GM12878 (cell line): ENCODE measurements around the gene MAST4. TPM values are rescaled to one million over a fixed set of nuclear protein-coding genes. Genes with fewer than 3 reads are reported as not detected.

Experiments used
- ATAC-seq: fragments of 200-7000 bp; cut with Tn5 transposase; 3 replicates; pipeline ENCODE4 v1.9.1; 2020; ENCODE audit warnings: mild to moderate bottlenecking, moderate library complexity
- BruUV-seq: library from RNA; stranded (reverse); fragments of 400-500 nt; replicated peaks from 2 replicates; lab custom pipeline; 2021; lab: Mats Ljungman, UMichigan
- CTCF ChIA-PET: fragments of 300-600 bp; sonication (Branson Sonifier 250); formaldehyde crosslinking; extraction: SDS; loops from one replicate; lab custom pipeline; 2021; ENCODE audit warnings: inconsistent platforms; lab: Yijun Ruan, JAX
- POLR2A ChIA-PET: fragments of 350-600 bp; formaldehyde crosslinking; extraction: SDS; loops from one replicate; lab custom pipeline; 2021; ENCODE audit warnings: inconsistent platforms; lab: Charles Lee
- RAD21 ChIA-PET: fragments of 300-600 bp; sonication (Branson Sonifier 250); formaldehyde crosslinking; loops from one replicate; lab custom pipeline; 2023; ENCODE audit warnings: antibody characterized with exemption; ENCODE audit not compliant: unreplicated experiment; lab: Charles Lee
- SMC1A ChIA-PET: fragments of 300-600 bp; sonication (Branson Sonifier 250); formaldehyde crosslinking; loops from one replicate; lab custom pipeline; 2023; ENCODE audit not compliant: unreplicated experiment, uncharacterized antibody; lab: Charles Lee
- DNase-seq: peaks from one replicate; pipeline ENCODE4 v3.0.0-alpha.2; 2011; ENCODE audit warnings: low read depth, low spot score
- FAIRE-seq: peaks from 3 replicates; lab custom pipeline; 2011; peaks lifted over from hg19 to GRCh38; lab: Jason Lieb, UNC
- H2AFZ ChIP-seq: 2 replicates; pipeline ENCODE4 v1.6.0; 2011; ENCODE audit warnings: low read depth, low read length, control low read depth; ENCODE audit not compliant: control insufficient read depth
- H3K27ac ChIP-seq: 2 replicates; pipeline ENCODE4 v1.5.1; 2011; ENCODE audit warnings: control low read depth; ENCODE audit not compliant: control insufficient read depth, insufficient read depth
- H3K27me3 ChIP-seq, 2 experiments: replicated peaks in 1 of 2; 2 replicates each; pipeline versions ENCODE4 v1.6.0 to v1.6.1; 2011; ENCODE audit warnings: low read length in 1 of 2; ENCODE audit not compliant: control insufficient read depth in 2 of 2, insufficient read depth in 2 of 2
- H3K36me3 ChIP-seq, 2 experiments: 2 replicates each; pipeline ENCODE4 v1.5.1; 2011; ENCODE audit warnings: low read length in 1 of 2; ENCODE audit not compliant: control insufficient read depth in 2 of 2, insufficient read depth in 2 of 2
- H3K4me1 ChIP-seq: 2 replicates; pipeline ENCODE4 v1.6.1; 2011; ENCODE audit warnings: mild to moderate bottlenecking, low read length, moderate library complexity, mixed read lengths; ENCODE audit not compliant: control insufficient read depth, insufficient read depth
- H3K4me2 ChIP-seq: 2 replicates; pipeline ENCODE4 v1.6.0; 2011; ENCODE audit warnings: control low read depth; ENCODE audit not compliant: control insufficient read depth, insufficient read depth
- H3K4me3 ChIP-seq: fragments of 200-600 bp; sonication (generic); 2 replicates; pipeline ENCODE4 v1.5.1; 2016
- H3K79me2 ChIP-seq: 2 replicates; pipeline ENCODE4 v1.6.0; 2011; ENCODE audit warnings: low read length; ENCODE audit not compliant: control insufficient read depth, insufficient read depth
- H3K9ac ChIP-seq: 2 replicates; pipeline ENCODE4 v1.8.0; 2011; ENCODE audit warnings: low read length, control low read depth, mixed read lengths; ENCODE audit not compliant: control insufficient read depth, insufficient read depth
- H3K9me3 ChIP-seq: replicated peaks from 3 replicates; pipeline ENCODE4 v1.5.1; 2011; ENCODE audit warnings: mild to moderate bottlenecking, low read length; ENCODE audit not compliant: control insufficient read depth, insufficient read depth
- H4K20me1 ChIP-seq: 2 replicates; pipeline ENCODE4 v1.6.0; 2011; ENCODE audit not compliant: control insufficient read depth, insufficient read depth
- GABPA ChIP-seq: IDR thresholded peaks from 2 replicates; pipeline ENCODE4 v1.6.1; 2014; ENCODE audit warnings: antibody characterized with exemption, low read depth, mild to moderate bottlenecking, inconsistent platforms
- MXI1 ChIP-seq: fragments of 150-350 bp; IDR thresholded peaks from 2 replicates; pipeline ENCODE4 v1.6.1; 2011; ENCODE audit warnings: low read depth, mild to moderate bottlenecking, inconsistent platforms, low read length, improper control_type of control experiment
- RBBP5 ChIP-seq: fragments of 200-600 bp; sonication (generic); conservative IDR thresholded peaks from 2 replicates; pipeline ENCODE4 v1.6.1; 2016
- SUPT20H ChIP-seq: IDR thresholded peaks from 2 replicates; pipeline ENCODE4 v1.6.1; 2011; ENCODE audit warnings: low read depth, mild to moderate bottlenecking, low read length, moderate library complexity, borderline replicate concordance; ENCODE audit not compliant: control insufficient read depth
- ZNF384 ChIP-seq: IDR thresholded peaks from 2 replicates; pipeline ENCODE4 v1.6.1; 2012; ENCODE audit warnings: low read depth, mild to moderate bottlenecking, low read length, improper control_type of control experiment, borderline replicate concordance
- WGBS: methylation state at CpG from one replicate; pipeline ENCODE4 v1.1.6; 2016; ENCODE audit warnings: low lambda C conversion rate; ENCODE audit not compliant: insufficient replicate concordance, insufficient coverage; ENCODE audit errors: missing lambda C conversion rate; 5-methylcytosine and 5-hydroxymethylcytosine counted together
- in situ Hi-C: fragments of 300-500 bp; cut with MboI; formaldehyde crosslinking; loops from 9 replicates; pipeline ENCODE4 v1.14.3; 2018; ENCODE audit warnings: mixed read lengths
- intact Hi-C: fragments of 100-400 bp; cut with micrococcal nuclease; formaldehyde crosslinking; loops from one replicate; pipeline ENCODE4 v1.14.2; 2022; ENCODE audit not compliant: unreplicated experiment
- polyA plus RNA-seq, 11 experiments: library from polyadenylated mRNA; depleted of rRNA in 4 of 11; unstranded in 6 of 11; stranded (reverse) in 5 of 11; fragments of >200 nt; fragmentation: Nextera tagmentation in 4 of 11; fragmentation: Illumina TruSeq in 1 of 11; extraction: Ambion mirVana in 4 of 11; extraction: Trizol in 1 of 11; gene quantifications; 1 replicate in 1 of 11; 2 replicates in 10 of 11; pipeline versions ENCODE4 v1.2.1 to v1.2.3, GENCODE V29; 2011 to 2016; ENCODE audit warnings: inconsistent platforms in 2 of 11, missing spikeins in 2 of 11, low read depth in 1 of 11
- total RNA-seq, 4 experiments: library from RNA; depleted of rRNA in 3 of 4; stranded (reverse); fragments of >200 nt in 3 of 4; fragmentation: Illumina TruSeq in 1 of 4; extraction: Trizol in 1 of 4; gene quantifications; 2 replicates each; pipeline versions ENCODE4 v1.2.1 to v1.2.3, GENCODE V29; 2013 to 2021
- TF ChIP-seq, protein P1 (sequence below): fragments of 450-650 bp; IDR thresholded peaks from 2 replicates; pipeline ENCODE4 v1.6.1; 2018; ENCODE audit warnings: borderline replicate concordance, mild to moderate bottlenecking; ENCODE audit not compliant: partially characterized antibody
- TF ChIP-seq, protein P2 (sequence below): IDR thresholded peaks from 2 replicates; pipeline ENCODE4 v1.6.1; 2011; ENCODE audit warnings: low read depth, low read length, improper control_type of control experiment, borderline replicate concordance

MAST4 gene
- total and polyA plus RNA-seq, 10 of the 15 experiments (the other 5 are each of a cell fraction or from before 2014, with no cell fraction given): 0.02 to 1.6 (median 0.29) TPM; not detected in 1

GRCh38 chr5:67031692-67032091, 435.5 kb downstream of the MAST4 start (continued):
- TF ChIP-seq, protein P1, sequence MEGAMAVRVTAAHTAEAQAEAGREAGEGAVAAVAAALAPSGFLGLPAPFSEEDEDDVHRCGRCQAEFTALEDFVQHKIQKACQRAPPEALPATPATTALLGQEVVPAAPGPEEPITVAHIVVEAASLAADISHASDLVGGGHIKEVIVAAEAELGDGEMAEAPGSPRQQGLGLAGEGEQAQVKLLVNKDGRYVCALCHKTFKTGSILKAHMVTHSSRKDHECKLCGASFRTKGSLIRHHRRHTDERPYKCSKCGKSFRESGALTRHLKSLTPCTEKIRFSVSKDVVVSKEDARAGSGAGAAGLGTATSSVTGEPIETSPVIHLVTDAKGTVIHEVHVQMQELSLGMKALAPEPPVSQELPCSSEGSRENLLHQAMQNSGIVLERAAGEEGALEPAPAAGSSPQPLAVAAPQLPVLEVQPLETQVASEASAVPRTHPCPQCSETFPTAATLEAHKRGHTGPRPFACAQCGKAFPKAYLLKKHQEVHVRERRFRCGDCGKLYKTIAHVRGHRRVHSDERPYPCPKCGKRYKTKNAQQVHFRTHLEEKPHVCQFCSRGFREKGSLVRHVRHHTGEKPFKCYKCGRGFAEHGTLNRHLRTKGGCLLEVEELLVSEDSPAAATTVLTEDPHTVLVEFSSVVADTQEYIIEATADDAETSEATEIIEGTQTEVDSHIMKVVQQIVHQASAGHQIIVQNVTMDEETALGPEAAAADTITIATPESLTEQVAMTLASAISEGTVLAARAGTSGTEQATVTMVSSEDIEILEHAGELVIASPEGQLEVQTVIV: no peak
- TF ChIP-seq GABPA: no peak
- TF ChIP-seq, protein P2, sequence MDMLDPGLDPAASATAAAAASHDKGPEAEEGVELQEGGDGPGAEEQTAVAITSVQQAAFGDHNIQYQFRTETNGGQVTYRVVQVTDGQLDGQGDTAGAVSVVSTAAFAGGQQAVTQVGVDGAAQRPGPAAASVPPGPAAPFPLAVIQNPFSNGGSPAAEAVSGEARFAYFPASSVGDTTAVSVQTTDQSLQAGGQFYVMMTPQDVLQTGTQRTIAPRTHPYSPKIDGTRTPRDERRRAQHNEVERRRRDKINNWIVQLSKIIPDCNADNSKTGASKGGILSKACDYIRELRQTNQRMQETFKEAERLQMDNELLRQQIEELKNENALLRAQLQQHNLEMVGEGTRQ: no peak
- no peak for TF ChIP-seq RBBP5
- no peak for TF ChIP-seq MXI1

GRCh38 chr5:67032921-67033664, 436.9 kb downstream of the MAST4 start:
- intact Hi-C loops (no loop called here), in situ Hi-C loops (no loop called here)
- ChIA-PET RAD21 (no interaction called here), SMC1A (interaction anchor here (0.9 to 1.1 kb wide), 3 partner anchors 9 to 74 kb away, joined by 3 read pairs; no protein-coding TSS in a partner anchor), POLR2A (interaction anchor here (0.6 to 0.9 kb wide), 2 partner anchors 46 to 1371 kb away, joined by 4 to 5 read pairs; no protein-coding TSS in a partner anchor), CTCF (no interaction called here)
- H3K79me2 ChIP-seq: no peaks in the 10 kb centered on the region
- no peaks in the 10 kb centered on the region for H3K4me1 ChIP-seq
- FAIRE-seq: no peak
- H3K9me3 ChIP-seq: no peaks in the 10 kb centered on the region
- H3K4me2 ChIP-seq: no peak overlapping the region
- H4K20me1 ChIP-seq: no peaks in the 10 kb centered on the region
- no peak overlapping the region for H2AFZ ChIP-seq
- H3K36me3 ChIP-seq: no peaks in the 10 kb centered on the region
- no peak overlapping the region for H3K4me3 ChIP-seq
- no peak overlapping the region for H3K9ac ChIP-seq
- no peaks in the 10 kb centered on the region; a peak in 2 of 4 replicates for H3K27me3 ChIP-seq
- no TSS peak for BruUV-seq
- 35% methylated on average over 2 of the region's 2 CpGs for WGBS
- TF ChIP-seq ZNF384 (0 out of 2 replicates have a peak, but pooled peaks have one; percentile 45), SUPT20H (no peak)
- H3K27ac ChIP-seq: no peak overlapping the region
- ATAC-seq: no peak
- DNase-seq: no peak
